Measurements from ENCODE around the gene AP2S1.

GRCh38 chr19:46809534-46810272 lies 40.9 kb downstream of the AP2S1 start:
- no peak for TF ChIP-seq REST (IDR thresholded peaks at IDR 0.05; ENCODE audit: insufficient read depth in 1 of 2, low read depth in 2 of 2, low read length in 2 of 2)
- no peak for TF ChIP-seq POLR2AphosphoS5 (IDR thresholded peaks at IDR 0.05; ENCODE audit: low read depth, low read length)

All from PFSK-1 (cell line).